NCI-H69 (cell line): ENCODE data around the gene HES7.
A peak's percentile ranks its signal among the peaks of the same experiment; 100 is the strongest.
"Not testable (repeated sequence)": the region's sequence is repeated elsewhere in the genome, so short reads cannot be mapped to it uniquely, and the experiment has no call there.

Experiments used
- DNase-seq: peaks from one replicate; lab custom pipeline; 2025; lab: John Stamatoyannopoulos, UW

HES7 gene

DNA sequence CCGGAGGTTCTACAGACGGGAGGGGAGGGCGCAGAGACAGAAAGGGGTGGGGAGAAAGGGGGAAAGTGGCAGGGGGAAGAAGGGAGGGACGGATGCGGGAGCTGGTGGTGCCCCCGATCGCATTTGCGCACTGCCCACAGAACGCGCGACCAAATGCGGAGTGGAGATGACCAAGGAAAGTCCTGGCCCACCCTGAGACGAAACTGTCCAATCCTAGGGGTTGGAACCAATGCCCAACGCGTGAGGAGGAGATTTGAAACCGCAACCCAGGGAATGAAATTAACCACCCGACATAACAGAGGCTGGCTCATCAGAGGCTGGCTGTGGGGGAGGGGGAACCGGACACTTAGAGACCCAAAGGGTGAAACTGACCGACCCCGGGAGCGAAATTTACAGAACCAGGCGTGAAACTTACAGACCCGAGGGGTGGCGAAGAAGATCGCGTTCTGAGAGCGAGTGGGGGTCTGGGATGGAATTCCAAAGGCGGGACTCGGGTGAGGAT lies 1.4 kb downstream of the HES7 start:
- peak; percentile 22 for DNase-seq

DNA sequence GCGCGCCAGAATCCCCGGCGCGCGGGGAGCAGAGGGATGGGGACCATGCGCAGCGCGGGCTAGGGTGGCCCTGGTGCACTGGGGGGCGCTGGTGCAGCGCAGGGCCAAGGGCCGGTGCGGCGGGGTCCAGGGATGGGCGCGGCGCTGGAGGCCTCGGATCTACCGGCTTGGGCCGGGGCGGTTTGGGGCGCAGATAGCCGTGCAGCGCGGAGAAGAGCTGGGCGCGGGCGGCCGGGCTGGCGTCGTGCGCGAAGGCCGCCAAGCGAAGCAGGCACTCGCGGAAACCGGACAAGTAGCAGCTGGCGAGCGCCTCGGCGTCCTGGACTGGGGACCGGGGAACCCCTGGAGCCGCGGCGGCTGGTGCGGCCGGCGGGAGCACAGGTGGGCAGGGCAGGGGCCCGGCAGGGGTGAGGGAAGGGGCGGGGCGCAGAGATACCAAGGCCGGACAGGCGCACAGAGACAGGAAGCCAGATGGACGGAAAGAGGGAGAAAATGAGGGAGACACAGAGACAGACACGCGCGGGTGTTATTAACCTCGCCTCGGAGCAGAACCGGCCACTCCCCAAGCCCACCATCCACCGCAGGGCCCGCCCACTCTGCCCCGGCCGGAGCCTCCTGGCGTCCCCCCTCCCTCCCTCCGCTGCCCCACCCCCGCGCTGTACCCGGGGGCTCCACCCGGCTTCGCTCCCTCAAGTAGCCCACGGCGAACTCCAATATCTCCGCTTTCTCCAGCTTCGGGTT lies 2.1 kb downstream of the HES7 start:
- peak; percentile 63 for DNase-seq

DNA sequence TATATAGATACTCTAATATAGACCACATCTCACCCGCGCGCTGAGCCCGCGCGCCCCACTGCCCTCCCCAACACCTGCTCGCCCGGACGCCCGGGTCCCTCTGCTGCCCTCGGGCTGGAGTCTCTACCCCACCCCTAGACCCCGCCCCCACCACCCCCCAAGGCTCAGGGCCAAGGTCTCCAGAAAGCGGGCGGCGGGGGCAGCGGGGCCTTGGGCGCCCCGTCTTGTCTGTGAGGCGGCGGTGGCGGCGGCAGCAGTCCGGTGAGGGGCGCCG lies 2.6 kb downstream of the HES7 start:
- no peak for DNase-seq

DNA sequence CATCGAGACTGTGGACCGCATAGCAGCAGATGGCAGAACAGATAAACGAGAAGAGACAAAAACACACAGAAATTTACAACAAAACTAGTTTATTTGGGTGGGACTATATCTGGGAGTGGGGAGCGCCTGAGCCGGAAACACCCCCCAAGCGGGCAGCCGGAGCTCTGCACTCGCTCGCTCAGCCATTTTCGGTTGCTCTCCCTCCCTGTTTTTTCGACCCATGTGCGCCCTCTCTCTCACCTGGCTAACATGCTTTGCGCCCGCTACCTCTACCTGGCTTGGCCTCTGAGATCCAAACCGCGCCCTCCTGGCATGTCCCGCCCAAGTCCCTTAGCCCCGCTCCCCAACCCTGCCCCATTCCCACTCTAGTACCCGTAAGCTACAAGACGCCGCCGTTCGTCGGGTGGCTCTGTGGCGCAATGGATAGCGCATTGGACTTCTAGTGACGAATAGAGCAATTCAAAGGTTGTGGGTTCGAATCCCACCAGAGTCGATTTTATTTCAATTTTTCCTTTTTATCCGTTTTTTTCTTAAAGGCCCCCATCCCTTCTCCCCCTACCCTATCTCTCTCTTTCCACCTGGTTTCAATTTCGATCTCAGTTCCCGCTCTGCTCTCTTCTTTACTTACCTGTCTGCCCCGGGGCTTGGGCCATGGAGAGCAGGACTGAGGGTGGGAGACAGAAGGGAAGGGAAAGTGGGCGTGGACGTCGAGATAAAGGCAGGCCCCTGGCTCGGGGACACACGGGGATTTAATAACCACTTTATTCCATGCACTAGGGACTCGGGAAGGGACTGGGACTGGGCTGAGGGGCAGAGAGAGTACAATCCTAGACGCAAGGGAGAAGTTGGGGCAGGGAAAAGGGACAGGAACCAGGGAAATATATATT lies 3.1 kb downstream of the HES7 start:
- peak; percentile 77 for DNase-seq

DNA sequence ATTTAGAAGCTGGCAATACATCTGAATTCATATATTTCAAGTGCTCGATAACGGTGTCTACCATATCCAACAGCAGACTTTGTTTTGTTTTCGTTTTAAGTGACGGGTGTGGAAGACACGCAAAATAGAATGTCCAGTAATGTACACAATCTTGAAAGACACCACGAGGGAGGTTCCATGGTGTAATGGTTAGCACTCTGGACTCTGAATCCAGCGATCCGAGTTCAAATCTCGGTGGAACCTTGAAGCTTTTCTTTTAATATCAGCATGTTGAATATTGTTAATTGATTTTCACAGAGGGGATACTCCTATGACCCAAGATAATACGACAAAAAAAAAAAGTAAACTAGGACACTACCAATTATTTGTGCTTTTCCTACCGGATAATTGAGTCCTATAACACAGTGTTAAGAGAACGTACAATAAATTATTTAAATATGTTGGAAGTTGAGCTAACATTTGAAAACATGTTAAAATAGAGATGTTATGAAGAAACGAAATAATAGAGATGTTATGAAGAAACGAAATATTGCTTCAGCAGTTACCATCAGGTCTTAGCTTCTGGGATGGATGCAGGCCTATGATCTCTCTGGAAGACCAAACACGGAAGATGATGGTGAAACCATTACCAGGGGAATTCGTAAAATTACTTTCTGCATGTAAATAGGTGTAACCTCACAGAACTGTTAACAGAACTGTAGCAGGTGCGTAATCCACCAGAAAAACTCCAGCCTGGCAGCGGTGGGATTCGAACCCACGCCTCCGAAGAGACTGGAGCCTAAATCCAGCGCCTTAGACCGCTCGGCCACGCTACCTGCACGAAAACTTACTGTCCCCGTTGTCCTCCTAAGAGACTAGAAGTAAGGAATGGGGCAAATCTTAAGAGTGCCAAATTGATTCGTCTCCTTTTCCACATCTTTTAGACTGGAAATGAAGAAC lies 4.1 kb downstream of the HES7 start:
- peak; percentile 87 for DNase-seq

GRCh38 chr17:8118769-8119580 lies 4.9 kb downstream of the HES7 start:
- DNase-seq: peak; percentile 83

DNA sequence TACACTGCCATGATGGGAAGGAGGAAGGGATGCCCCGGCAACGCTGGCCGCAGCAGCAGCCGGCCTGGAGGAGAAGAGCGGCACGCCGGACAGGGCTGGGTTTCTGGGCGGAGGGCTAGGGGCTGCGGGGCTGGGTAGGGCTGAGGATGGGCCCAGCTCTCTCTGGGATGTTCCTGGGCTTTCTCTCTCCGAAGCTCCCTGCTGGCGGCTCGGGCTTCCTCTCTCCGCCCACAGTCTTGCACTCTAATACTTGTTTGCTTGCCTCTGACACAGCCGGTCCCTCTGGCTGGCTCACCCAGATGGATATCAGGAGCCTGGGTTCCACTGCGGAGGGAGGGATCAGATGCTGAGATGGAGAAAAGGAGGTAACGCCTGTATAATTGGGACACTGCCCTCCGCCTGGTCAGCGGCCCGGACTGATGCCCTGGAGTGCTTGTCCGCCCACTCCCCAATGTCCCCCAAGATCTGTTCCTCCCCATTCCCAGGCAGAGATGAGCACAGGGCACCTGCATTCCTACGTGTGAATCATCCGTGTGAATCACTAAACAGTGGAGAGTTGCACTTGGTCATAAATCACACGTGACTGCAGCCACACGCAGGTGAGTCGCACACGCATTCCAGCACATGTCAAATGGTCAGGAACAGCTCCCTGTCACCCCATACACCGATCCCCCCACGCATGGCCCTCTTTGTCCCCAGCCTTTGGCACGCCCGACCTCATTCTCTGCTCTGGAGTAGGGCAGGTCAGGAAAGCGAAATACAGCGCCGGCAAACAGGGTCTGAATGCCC lies 5.7 kb downstream of the HES7 start, which contains the start of gene ALOXE3:
ALOXE3 (minus strand) TSS at position 535 of the 789 bp plus-strand sequence; CDS start at position 11, 524 bp downstream.
- peak; percentile 42 for DNase-seq

GRCh38 chr17:8117367-8117979 lies 6.4 kb downstream of the HES7 start:
- no peak for DNase-seq

DNA sequence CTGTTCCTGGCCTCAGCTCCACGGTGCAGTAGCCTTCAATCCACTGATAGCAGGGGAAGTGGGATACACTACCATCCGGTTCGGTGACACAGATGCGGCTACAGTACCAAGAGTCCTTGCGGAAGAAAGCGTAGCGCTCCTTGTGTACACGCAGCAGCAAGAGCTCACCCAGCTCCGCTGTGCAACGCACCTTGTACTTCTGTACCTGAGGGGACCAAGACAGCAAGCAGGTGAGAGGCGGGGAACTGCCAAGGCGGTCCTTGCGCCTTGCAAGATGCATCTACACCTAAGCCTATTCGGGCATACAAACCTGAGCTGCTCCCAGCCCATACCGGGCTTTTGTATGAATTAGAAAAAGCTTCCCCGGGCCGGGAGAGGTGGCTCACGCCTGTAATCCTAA lies 7.1 kb downstream of the HES7 start:
- DNase-seq: no peak

DNA sequence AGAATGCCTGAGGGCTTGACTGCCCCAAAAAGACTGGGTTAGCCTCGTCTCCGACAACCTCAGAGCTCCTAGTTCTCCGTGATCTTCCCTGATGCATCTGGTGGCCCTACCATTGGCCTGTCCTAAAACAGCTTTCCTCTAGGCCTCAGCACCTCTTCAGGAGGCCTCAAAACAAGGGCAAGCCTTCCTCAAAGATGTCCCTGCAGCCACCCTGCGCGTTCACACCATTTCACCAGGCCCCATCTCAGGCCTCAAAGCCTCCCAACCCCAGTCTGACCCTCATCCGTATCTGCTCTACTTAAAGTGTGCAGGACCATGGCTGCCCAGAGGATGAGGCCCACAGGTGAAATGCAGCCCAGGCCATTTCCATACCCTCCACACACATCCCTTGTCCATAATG lies 13.0 kb downstream of the HES7 start:
- DNase-seq: no peak

GRCh38 chr17:8110456-8110804 lies 13.5 kb downstream of the HES7 start:
- DNase-seq: no peak

DNA sequence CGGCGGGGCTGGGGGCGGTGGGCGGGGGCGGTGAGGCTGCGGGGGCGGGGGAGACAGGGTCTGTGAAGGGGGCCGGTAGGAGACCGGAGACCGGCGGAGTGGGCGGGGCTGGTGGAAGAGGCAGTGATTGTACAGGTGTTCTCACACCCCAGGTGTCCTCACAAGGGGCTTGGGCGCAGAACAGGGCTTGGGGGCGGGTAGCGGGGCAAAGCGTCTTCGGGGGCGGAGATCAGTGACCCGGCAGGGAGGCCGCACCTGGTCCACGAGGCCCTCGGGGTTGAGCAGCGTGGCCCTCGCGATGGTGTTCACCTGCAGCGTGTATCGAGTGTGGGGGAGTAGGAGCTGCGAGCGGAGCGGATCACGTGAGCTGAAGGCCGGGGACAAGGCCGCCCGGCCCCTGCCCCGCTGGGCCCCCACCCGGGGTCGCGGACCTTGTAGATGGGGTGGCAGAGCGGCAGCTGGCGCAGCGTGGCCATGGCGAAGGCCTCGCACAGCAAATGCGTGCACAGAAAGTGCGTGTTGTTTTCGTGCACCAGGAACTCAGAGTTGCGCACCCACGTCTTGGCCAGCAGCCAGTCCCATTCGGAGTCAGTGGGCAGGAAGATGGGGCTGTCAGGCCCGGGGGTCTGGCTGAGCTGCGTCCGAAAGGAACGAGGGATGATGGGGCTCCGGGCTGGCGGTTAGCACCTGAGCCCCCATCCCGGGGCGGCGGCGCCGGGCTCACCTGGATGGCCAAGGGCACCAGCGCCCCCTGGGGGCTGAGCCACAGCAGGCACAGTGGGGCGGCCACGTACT lies 14.0 kb downstream of the HES7 start:
- DNase-seq: peak; percentile 70

DNA sequence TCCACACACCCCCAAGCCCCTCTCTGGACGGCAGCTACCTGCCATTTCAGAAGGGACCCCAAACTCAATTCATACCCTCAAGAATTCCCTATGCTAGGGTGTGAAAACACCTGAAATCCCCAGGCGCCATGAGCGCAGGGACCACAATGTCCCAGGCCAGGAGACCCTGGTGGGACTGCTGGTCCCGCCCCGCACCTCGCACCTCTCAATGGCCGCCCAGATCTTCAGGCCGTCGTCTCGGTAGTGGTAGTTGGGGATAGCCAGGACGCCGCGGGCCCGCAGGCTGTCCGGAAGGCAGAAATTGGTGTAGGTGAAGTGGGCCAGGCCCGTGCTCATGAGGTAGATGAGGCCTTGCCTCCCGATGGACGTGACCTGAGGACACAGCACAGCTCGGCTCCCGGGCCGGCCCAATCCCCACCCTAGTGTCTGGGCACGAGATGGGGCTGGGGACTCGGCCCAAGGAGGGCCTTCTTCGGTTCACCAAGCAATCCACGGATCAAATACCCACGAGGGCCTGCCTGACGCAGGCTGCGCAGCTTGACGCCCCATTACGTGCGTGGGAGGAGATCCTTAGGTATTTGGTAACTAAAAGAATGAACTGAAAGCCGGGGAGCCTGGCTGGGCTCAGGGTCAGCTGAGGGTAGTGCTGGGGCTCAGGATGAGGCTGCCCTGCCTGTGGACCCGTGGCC lies 14.8 kb downstream of the HES7 start:
- no peak for DNase-seq

DNA sequence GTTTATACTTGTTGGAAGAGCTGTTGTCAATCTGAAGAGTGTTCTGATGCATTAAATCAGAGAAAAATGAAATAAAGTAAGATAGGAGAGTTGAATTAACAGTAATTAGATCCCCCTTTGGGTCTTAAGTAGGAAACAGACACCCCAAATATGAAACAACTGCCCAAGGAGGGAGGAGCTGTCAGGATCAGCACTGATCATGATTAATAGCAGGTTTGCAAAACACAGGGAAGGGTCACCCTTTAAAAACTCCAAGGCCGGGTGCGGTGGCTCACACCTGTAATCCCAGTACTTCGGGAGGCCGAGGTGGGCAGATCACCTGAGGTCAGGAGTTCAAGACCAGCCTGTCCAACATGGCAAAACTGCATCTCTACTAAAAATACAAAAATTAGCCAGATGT lies 16.9 kb downstream of the HES7 start:
- DNase-seq: not testable (repeated sequence)

DNA sequence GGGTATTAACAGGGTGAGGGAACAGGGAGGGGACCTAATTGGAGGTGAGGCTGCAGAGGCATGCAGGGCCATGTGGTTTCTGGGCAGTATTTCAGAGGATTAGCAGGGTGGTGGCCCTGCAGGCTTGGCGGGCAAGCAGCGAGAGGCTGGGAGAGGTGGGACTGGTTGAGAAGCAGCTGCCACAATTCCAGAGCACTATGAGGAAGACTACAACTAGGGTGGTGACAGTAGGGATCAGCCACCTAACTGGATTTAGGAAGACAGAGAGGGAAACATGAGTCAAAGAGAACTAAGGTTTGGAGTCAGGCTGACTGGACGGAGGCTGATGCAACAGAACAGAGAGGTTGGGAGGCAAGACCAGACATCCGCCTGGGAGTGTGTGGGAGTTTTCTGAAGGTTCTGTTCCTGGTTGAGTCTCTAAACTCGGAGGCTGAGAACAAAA lies 17.9 kb downstream of the HES7 start:
- no peak for DNase-seq

DNA sequence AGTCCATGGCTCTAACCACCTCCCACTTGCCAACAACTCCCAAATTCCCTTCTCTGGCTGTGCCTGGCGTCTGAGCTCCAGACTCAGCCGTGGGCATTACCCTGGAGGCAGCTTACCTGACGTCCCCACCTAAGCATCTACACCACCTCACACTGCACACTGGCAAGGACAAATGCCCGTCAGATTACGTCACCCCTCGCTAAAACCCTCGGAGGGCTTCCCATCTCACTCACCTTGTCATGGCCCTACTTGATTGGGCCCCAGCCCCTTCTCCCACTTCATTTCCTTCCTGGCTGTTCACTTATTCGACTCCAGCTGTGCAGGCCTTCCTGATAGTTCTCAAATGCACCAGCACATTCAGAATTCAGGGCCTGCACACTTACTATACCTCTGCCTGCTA lies 19.0 kb downstream of the HES7 start:
- DNase-seq: no peak

GRCh38 chr17:8103549-8103948 lies 20.4 kb downstream of the HES7 start:
- DNase-seq: no peak

DNA sequence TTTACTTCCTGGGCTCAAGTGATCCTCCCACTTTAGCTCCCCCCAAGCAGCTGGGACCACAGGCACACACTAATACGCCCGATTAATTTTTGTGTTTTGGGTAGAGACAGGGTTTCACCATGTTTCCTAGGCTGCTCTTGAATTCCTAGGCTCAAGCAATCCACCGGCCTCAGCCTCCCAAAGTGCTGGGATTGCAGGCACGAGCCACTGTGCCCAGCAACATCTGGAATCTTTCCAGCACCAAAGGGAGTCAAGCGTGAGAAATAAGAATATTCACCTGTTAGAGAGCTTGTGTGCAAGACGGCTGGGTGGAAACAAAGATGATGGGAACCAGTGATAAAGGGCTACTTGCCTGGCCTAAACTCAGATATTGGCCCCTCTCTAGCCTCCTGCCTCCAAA lies 22.2 kb downstream of the HES7 start:
- no peak for DNase-seq

DNA sequence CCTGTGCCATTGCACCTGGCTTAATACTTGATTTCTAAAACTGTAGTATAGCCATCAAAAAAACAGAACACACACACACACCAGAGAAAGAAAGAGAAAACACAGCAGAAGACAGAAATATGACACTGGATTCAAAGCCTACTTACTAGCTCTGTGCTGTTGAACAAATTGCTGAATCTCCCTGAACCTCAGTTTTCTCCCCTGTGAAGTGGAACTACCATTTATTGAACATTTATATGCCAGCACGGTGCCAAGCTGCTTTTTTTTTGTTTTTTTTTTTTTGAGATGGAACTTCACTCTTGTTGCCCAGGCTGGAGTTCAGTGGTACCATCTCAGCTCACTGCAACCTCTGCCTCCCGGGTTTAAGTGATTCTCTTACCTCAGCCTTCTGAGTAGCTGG lies 23.1 kb downstream of the HES7 start:
- no peak for DNase-seq
